ENCODE data around the gene INPP4A.

GRCh38 chr2:98579926-98580325 lies 135.3 kb downstream of the INPP4A start:
- TF ChIP-seq CTCF (IDR thresholded peaks at IDR 0.05; ENCODE audit: low read depth, low read length) (no peak), EZH2phosphoT487 (IDR thresholded peaks at IDR 0.05; ENCODE audit: low read depth) (no peak)

All from OCI-LY3 (cell line).